GM18498 (cell line): ENCODE measurements around the gene CCDC106.

ENCODE experiments used
- ATAC-seq: cut with Tn5 transposase; IDR thresholded peaks from one replicate; pipeline ENCODE4 v1.9.1; 2021; ENCODE audit warnings: mild to moderate bottlenecking, moderate library complexity; ENCODE audit not compliant: unreplicated experiment

Gene CCDC106

DNA sequence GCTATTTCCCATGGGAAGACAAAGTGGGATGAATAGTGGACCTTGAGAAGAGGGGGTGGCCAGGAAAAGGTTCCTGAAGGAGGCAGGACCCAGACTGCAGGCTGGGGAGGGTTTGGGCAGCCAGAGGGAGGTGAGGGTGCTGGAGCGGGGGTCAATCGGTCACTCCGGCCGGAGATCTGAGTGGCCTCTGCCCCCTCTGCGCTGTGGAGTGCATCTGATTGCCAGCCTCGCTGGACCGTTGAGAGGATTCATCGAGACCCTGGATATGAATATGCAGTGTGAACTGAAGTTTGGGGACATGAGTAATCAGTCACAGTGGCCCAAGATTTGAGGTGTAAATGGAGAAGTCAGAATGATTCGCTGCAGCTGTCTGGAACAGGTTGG, 12.7 kb upstream of the CCDC106 start:
- no peak for ATAC-seq

- ATAC-seq: no peak
Measured at GRCh38 chr19:55635856-55636440, 12.1 kb upstream of the CCDC106 start.

GRCh38 chr19:55636723-55637122, 11.3 kb upstream of the CCDC106 start:
- ATAC-seq: no peak

DNA sequence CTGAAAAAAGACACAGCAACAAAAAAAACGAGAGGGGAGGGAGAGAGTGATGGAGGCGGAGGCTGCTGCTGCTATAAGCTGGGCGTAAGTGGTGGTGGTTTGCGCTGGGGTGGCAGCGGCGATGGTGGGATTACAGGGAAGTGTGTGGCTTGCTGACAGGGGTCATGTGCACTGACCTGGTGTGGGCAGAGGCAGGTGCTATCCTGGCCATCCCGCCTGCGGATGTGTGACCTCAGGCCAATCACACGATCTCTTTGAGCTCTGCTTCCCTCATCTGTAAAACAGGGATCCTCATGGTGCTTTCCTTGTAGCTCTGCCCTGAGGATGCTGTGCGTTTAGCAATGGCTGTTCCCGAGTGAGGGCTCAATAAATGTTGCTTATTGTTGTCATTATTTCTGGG, 10.5 kb upstream of the CCDC106 start:
- no peak for ATAC-seq

DNA sequence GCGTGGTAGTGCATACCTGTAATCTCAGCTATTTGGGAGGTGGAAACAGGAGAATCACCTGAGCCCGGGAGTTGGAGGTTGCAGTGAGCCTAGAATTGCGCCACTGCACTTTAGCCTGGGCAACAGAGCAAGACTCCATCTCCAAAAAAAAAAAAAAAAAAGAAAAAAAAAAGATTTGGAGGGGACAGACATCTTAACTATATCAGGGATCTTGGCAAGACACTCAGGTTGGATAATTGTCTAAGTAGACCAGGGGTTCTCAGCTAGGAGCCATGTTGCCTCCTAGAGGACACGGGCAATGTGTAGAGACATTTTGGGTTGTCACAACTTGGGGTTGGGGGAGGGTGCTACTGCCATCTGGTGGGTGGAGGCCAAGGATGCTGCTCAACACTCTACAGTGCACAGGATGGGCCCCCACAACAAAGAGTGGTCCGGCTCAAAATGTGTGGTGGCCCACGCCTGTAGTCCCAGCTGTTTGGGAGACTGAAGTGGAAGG, 9.1 kb upstream of the CCDC106 start:
- ATAC-seq: no peak

GRCh38 chr19:55640043-55640576, 7.9 kb upstream of the CCDC106 start:
- ATAC-seq: no peak

GRCh38 chr19:55640577-55641425, 7.2 kb upstream of the CCDC106 start, which contains the start of gene ZNF580:
TSS of gene ZNF580 (plus strand) at chr19:55641002. CDS start at chr19:55642509, 1,507 bp downstream.
- peak; percentile 32 for ATAC-seq

- no peak for ATAC-seq
Measured at GRCh38 chr19:55641426-55642152, 6.4 kb upstream of the CCDC106 start.

DNA sequence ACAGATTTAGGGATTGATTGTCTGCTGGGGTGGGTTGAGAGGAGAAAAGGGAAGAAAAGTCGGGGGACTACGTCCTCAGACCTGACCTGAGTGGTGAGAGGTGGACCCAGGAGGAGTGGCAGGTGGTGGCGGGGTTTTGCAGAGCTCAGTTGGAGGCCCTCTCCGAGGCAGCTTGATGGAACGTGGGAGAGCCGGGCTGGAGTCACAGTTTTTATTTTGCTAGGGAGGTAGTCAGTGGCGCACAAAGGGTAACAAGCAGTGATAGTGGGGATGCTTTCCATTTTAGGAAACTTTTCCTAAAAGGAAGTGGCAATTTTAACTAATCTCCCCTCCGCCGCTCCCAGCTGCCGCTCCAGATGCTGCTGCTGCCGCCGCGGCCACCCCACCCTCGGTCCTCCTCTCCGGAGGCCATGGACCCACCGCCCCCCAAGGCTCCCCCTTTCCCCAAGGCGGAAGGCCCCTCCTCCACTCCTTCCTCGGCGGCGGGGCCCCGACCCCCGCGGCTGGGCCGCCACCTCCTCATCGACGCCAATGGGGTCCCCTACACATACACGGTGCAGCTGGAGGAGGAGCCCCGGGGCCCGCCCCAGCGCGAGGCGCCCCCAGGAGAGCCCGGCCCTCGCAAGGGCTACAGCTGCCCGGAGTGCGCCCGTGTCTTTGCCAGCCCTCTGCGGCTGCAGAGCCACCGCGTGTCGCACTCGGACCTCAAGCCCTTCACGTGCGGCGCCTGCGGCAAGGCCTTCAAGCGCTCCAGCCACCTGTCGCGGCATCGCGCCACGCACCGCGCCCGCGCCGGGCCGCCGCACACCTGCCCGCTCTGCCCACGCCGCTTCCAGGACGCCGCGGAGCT, 5.6 kb upstream of the CCDC106 start:
- ATAC-seq: peak; percentile 8

DNA sequence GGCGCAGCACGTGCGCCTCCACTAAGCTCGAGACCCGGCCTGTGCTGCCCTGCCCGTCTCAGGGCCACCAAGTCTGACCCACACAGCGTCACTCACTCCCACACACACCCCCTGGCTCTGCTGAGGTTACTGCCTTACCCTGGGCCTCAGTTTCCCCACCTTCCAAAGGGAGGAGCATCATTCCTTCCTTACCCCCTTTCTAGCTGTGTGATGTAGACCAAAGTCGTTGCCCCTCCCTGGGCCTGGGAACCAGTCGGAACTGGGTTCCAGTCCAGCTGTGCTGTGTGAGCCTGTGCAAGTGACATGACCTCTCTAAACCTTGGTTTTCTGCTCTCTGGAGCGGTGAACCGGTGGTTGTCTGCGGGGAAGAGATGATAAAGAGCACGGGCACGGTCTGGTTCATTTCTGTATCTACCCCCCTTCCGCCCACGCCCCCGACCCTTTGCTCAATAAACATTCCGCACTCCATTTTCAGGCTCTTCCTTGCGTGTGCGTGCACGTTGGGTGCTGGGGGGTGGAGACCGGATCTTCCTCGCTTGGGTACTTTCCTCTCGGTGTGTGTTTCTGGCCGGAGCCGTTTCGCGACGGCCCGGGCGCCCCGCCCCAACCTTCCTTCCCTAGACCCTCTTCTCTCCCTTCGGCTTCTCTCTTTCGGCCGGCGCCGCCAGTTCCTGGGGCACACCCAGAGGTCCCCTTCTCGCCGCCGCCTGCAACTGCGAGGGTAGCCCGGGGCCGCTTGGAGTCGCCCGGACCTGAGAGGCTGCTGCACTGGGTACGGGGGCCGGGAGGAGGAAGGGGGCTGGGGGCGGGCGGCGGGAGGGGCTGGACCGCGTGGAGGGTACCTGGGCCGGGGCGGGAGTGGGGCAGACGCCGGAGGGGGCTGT, 4.8 kb upstream of the CCDC106 start, which contains the start of gene ZNF581:
TSS of gene ZNF581 (plus strand) at position 647 of the 884 bp plus-strand sequence. CDS start 923 bp downstream, outside the sequence.
- ATAC-seq: peak; percentile 39

GRCh38 chr19:55643887-55644176, 4.2 kb upstream of the CCDC106 start:
- no peak for ATAC-seq

GRCh38 chr19:55644191-55644833, 3.7 kb upstream of the CCDC106 start:
- ATAC-seq: no peak

DNA sequence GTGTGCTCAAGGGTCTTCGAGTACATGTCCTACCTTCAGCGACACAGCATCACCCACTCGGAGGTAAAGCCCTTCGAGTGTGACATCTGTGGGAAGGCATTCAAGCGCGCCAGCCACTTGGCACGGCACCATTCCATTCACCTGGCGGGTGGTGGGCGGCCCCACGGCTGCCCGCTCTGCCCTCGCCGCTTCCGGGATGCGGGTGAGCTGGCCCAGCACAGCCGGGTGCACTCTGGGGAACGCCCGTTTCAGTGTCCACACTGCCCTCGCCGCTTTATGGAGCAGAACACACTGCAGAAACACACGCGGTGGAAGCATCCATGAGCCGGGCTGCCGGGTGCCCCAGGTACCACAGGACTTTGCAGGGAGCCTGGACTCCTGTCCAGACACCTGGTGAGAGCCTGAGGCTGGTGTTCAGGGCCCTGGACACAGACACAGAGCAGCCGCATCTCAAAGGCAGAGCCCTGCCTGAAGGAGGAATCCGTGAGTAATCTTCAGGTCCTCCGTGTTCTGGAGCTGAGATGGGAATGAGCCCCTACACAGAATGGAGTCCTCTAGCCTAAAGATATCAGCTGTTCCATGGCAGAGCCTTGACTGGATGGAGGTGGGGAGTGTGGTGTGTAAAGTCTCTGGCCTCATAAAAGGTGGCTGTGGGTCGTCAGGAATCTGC, 3.0 kb upstream of the CCDC106 start:
- ATAC-seq: no peak

DNA sequence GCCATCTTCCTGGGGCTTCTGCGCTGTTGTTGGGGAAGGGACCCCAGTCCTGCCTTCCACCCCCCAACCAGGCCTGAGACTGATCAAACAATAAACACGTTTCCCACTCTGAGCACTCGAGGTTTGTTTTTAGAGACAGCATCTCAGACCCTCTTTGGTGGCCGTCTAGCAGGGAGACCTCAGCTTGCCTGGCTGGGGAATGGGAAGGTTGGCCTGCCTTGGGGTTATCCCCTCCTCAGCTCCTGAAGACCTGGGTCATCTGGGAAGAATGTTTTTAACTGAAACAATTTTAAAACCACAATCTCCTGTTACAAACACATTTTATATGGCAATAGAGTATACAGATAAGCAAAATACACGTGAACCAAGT, 2.5 kb upstream of the CCDC106 start:
- no peak for ATAC-seq

- ATAC-seq: no peak
Measured at GRCh38 chr19:55646889-55647731, 902 bp upstream of the CCDC106 start.

GRCh38 chr19:55648585-55649267, 714 bp downstream of the CCDC106 start:
- no peak for ATAC-seq
